GM21526 (cell line): Measurements from ENCODE around the gene NBPF3.

ENCODE experiments used
- ATAC-seq: cut with Tn5 transposase; IDR thresholded peaks from one replicate; pipeline ENCODE4 v1.9.1; 2021; ENCODE audit warnings: moderate library complexity; ENCODE audit not compliant: unreplicated experiment, low FRiP score

Gene NBPF3

GRCh38 chr1:21492356-21492625 is 52.4 kb downstream of the NBPF3 start:
- no peak for ATAC-seq

DNA sequence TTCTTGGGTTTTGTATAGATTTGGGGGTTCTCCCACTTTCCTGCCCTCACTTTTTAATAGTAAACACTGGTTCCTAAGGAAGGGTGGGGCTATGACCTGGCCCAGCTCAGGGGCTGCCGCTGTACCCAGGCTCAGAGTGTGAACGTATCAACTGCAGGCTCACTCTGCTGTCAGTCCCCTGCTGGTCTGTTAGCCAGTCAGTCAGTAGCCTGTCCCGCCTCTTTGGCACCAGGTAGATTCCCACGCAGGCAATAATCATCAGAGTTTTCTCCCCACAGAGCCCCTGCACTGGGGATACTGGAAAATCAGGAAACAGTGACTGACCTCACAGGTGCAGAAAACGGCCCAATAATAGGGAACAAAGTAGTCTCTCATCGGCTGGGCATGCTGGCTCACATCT is 54.3 kb downstream of the NBPF3 start:
- no peak for ATAC-seq

DNA sequence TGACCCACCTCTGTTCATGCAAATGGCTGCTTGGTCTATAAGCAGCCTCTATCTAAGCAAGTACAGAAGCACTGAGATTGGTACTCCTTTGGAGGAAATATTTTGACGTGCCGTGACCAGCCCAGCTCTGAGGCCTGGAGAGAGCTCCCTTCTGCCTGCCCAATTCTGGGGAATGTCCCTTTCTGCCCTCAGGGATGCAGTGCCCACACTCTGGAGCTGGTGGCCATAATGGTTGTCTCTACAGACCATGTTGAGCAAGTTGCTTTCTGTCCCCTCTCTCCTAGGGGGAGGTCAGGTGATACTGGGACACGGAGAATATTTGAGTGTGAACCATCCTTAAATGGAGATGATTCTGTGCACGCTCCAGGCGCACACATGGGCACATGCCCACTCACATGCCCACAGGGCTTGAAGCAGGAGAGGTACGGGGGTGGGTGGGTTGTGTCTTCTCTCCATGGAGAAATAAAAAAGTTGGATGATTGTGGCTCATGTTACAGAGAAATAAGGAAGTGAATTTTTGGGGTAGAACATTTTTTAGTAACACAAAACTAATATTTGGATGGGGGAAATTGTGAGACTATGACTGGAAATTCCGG is 55.4 kb downstream of the NBPF3 start:
- no peak for ATAC-seq

DNA sequence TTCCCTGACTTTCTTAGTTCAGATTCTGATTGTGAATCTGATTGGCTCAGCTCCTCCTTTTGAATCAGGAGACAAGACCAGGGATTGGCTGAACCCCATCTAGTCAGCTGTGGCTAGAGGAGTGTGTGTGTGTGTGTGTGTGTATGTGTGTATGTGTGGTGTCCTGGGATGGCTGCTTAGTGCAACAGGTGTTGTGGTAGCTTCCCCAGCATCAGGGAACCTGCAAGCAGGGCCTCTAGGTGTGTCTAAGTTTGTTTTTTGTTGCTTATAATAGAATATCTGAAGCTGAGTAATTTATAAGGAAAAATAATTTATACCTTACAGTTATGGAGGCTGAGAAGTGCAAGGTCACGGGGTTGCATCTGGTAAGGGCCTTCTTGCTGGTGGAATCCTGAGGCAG is 56.1 kb downstream of the NBPF3 start:
- ATAC-seq: no peak

GRCh38 chr1:21496886-21497285 is 56.9 kb downstream of the NBPF3 start:
- no peak for ATAC-seq

GRCh38 chr1:21497466-21498061 is 57.6 kb downstream of the NBPF3 start:
- no peak for ATAC-seq

- ATAC-seq: no peak
These were observed 59.5 kb downstream of the NBPF3 start for GRCh38 chr1:21499283-21499950.

DNA sequence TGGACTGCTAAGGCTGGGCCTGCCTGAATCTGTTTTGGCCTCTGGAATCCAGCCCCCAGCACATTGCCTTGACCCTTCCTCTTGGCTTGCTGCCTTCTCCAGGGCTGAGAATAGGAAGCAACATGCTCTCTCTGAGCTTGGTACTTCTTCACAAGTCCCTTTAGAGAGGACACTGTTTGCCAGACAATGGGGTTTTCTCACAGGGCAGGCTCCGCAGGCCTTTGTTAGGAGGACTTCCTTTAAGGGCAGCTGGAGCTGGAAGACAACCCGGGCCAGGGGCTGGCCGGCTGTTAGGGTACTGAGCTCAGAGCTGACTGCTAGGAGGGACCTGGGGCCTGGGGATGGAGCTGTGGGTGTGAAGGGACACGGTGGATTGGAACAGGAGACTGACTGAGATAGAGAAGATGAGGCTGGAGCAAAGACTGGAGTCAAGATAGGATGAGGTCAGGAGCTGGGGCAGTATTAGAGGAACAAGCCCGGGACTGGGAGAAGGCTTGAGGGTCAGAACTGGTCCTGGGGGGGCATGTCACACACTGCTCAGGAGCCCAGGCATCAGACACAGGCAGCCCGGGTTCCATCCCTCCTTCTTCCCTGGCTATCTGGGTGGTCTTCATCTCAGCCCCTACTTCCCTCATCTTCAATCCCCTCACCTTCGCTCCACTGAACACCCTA is 63.9 kb downstream of the NBPF3 start:
- ATAC-seq: no peak

DNA sequence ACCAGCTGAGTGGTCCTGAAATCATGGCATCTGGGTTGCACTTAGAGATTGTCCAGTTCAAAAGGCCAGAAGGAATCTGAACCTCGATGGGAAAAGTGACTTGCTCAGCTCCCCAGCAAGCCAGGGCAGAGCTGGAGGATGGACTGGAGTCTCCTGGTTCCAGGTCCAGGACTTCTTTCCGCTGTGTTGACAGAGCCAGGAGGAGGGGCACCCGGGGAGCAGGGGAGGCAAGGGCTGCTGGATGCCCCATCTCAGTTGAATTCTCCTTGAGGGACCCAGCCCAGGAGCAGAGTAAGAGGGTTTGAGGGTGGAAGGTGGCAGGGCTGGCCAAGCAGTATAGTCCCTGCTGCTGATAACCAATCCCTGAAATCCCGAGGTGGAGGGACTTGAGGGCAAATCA is 66.9 kb downstream of the NBPF3 start:
- ATAC-seq: no peak

GRCh38 chr1:21507511-21508270 is 67.8 kb downstream of the NBPF3 start:
- ATAC-seq: no peak

DNA sequence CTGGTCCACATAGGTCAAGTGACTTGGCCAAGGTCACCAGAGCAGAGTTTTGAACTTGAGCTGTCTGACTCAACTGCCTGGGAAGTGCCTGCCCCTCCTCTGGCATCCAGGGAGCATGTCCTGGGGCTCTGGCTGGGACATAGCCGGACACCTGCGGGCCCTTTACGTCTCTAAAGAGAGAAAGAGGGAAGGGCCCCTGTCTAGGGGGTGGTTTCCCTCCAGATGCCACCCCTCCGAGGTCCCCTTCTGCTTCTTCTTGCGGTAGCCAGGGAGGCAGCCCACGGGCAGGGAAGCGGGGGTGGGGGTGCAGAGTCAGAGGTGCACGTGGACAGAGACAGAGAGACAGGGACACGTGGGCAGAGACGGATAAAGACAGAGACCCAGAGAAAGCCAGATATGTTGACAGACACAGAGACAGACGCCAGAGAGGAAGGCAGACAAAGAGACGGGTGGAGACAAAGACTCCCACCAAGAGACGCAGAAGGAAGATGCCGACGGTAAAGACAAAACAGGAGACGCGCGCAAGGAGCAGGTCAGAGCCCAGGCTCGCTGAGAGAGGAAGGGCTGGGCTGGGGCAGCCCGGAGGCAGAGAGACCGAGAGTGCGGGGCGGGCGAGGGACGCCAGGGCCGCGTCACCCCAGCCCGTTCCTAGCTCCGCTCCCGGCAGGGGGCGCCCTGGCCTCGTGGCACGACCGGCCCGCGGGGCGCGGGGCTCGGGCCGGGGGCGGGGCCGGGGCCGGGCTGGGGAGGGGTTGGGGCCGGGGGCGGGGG is 68.8 kb downstream of the NBPF3 start:
- no peak for ATAC-seq

- ATAC-seq: no peak
These were observed 69.6 kb downstream of the NBPF3 start, which contains the start of gene ALPL for GRCh38 chr1:21509351-21510112. ALPL (plus strand) TSS chr1:21509423; CDS start chr1:21554082, 44,659 bp downstream.

- ATAC-seq: no peak
These were observed 70.2 kb downstream of the NBPF3 start for GRCh38 chr1:21510113-21510493.

DNA sequence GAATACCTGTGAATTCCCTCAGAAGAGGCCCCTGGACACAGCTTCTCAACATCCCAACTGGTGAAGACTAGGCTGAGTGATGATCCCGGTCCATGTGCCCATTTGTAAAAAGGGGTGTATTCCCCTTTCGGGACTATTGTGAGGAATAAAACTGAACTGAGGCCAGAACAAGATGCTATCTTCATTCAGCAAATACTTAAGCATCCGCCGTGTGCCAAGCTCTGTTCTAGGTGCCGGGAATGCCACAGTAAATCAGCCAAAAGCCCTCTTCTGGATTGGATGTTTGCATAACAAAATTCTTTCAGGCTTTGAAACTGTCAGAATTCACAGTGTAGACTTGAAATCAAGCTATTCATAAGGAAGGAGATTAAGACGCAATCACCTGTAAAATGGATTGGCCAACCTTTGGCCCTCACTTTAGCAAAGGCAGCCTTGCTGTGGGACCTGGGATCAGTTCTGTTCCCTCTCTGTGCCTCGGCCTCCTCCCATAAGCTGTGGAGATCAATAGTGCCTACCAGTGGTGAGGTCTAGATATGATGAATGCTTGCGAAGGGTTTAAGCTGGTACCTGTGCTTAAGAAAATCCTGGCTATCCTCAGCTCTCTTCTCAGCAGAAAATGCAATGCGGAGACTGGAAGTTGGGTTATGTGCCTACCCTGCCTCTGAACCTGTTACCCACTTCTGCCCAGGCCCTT is 71.1 kb downstream of the NBPF3 start:
- ATAC-seq: no peak

- ATAC-seq: no peak
These were observed 71.9 kb downstream of the NBPF3 start for GRCh38 chr1:21511579-21512522.

DNA sequence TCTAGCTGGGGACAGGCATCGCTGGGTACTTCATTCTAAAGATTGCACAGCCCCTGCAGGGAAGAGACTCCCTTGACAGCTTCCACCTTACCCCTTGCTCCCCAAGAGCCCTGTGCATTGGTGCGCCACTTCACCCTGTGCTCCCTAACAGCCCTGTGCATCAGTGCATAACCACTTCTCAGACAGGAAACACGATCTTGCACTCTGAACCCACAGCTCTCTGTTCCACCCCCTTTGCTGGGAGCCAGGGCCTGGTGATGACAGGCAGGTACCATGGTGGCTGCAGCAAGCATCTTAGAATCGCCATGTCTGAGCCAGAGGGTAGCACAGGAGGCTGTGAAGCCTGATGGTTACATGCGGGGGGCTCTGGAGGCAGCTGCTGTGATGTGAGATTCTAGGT is 74.3 kb downstream of the NBPF3 start:
- no peak for ATAC-seq

- ATAC-seq: no peak
These were observed 77.2 kb downstream of the NBPF3 start for GRCh38 chr1:21517161-21517589.
